GM19324 (cell line): ENCODE measurements around the gene ABCA6.
"Not testable (repeated sequence)": the region's sequence is repeated elsewhere in the genome, so short reads cannot be mapped to it uniquely, and the experiment has no call there.

ENCODE experiments used
- ATAC-seq: cut with Tn5 transposase; IDR thresholded peaks from one replicate; pipeline ENCODE4 v1.9.1; 2021; ENCODE audit warnings: mild to moderate bottlenecking, moderate library complexity; ENCODE audit not compliant: unreplicated experiment, low FRiP score

Gene ABCA6, protein sequence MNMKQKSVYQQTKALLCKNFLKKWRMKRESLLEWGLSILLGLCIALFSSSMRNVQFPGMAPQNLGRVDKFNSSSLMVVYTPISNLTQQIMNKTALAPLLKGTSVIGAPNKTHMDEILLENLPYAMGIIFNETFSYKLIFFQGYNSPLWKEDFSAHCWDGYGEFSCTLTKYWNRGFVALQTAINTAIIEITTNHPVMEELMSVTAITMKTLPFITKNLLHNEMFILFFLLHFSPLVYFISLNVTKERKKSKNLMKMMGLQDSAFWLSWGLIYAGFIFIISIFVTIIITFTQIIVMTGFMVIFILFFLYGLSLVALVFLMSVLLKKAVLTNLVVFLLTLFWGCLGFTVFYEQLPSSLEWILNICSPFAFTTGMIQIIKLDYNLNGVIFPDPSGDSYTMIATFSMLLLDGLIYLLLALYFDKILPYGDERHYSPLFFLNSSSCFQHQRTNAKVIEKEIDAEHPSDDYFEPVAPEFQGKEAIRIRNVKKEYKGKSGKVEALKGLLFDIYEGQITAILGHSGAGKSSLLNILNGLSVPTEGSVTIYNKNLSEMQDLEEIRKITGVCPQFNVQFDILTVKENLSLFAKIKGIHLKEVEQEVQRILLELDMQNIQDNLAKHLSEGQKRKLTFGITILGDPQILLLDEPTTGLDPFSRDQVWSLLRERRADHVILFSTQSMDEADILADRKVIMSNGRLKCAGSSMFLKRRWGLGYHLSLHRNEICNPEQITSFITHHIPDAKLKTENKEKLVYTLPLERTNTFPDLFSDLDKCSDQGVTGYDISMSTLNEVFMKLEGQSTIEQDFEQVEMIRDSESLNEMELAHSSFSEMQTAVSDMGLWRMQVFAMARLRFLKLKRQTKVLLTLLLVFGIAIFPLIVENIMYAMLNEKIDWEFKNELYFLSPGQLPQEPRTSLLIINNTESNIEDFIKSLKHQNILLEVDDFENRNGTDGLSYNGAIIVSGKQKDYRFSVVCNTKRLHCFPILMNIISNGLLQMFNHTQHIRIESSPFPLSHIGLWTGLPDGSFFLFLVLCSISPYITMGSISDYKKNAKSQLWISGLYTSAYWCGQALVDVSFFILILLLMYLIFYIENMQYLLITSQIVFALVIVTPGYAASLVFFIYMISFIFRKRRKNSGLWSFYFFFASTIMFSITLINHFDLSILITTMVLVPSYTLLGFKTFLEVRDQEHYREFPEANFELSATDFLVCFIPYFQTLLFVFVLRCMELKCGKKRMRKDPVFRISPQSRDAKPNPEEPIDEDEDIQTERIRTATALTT (N-terminal part only)

DNA sequence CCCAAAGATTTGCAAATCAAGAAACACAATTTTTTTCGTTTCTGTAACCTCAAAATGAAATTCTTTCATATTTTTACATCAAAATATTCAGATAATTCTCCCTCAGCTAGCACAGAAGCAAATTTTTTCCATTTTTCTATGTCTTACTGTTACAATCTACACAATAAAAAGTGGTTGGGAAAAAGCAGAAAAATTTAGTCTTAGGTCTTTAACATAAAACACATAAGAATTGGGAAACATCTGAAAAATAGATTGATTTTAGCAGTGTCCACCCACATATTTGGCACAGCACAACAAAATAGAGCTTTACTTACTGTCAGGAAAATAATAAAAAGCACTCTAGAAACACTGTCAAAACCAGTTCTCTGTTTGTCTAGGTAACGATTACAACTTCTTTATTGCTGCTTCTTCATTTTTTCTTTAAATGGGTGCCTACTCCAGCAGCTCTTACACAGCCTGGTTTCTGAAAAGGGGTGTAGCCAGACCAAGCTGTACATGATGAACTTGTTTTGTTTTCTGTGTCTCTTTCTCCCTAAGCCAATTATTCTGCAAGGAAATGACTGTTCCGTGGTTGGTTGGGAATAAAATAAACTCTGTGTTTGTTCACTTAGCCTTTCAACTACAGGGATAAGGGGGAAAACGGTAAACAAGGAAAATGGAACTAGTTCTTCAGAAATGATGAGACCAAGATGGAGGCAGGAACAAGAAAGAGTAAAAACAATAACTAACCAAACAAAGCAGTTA, at the start of gene ABCA6:
TSS of gene ABCA6 (minus strand) at position 465 of the 744 bp plus-strand sequence. CDS start 1,192 bp downstream, outside the sequence.
- no peak for ATAC-seq

DNA sequence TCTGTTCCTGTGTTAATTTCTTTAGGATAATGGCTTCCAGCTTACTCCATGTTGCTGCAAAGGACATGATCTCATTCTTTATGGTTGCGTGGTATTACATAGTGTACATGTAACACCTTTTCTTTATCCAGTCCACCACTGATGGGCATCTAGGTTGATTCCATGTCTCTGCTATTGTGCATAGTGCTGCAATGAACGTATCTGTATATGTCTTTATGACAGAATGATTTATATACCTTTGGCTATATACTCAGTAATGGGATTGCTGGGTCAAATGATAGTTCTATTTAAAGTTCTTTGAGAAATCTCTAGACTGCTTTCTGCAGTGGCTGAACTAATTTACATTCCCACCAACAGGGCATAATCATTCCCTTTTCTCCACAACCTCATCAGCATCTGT, 47.1 kb upstream of the ABCA6 start:
- ATAC-seq = no peak

DNA sequence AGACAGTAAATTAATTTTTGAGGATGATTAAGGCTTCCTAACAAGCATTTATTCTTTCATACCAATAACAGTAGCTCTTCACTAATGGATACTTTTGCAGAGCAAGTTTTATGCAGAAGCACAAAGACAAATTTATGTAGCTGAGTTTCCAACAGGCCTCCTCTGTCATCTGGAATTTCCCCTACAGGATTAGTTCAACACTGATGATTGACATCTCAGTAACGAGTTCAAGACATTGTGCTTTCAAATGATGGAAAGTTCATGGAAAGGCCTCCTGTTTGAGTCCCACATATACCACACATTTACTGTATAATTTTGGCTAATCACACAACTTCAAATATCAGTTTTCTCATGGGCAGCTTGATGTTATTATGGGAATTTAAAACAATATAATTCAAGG, 46.4 kb upstream of the ABCA6 start:
- ATAC-seq = no peak

DNA sequence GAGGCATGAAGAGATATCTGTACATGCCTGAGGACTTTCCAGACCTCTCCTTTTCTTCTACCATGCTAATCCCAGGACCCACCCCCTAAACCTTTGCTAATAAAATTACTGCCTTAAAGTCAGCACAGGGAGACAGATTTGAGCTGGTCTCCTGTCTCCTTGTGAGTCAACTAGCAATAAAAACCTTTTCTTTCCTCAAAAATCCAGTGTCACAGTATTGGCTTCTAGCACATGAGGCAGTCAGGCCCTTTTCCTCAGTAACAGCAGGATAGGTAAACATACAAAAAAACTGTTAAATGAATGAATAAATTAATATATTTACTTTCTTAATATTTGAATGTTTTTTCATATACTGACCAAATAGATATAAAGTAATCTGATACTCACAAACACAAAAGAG, 45.6 kb upstream of the ABCA6 start:
- ATAC-seq = no peak

DNA sequence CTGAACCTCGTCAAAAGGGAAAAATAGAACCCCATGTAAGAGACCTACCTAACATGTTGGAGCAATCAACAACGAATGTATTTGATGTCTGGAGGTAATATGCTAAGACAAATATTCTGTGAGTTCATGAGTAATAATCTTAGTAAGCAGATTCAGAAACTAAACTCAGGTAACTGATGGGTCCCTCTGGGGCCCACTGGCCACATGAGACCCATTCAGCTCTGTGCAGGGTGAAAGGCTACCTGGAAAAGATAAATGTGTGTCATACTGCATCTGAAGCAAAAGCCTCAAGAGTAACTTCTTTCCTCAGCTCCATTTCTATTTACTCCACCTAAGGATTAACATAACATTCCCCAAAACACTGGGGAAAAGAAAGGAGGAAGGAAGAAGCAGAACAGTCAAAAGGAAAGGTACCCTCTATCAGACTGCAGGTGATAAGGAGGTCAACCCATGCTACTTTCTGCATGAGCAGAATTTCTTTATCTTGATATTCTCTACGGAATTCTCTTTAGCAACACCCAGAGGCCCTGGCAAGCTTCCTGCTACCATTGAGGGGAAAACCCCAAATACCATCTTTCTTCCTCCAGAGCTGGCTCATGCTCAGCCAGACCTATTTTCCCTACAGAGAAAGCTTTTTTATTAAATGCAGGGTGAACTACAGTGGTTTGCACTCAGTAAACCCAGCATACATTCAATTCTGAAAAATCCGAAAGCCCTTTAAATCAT, 37.7 kb upstream of the ABCA6 start:
- ATAC-seq = no peak

DNA sequence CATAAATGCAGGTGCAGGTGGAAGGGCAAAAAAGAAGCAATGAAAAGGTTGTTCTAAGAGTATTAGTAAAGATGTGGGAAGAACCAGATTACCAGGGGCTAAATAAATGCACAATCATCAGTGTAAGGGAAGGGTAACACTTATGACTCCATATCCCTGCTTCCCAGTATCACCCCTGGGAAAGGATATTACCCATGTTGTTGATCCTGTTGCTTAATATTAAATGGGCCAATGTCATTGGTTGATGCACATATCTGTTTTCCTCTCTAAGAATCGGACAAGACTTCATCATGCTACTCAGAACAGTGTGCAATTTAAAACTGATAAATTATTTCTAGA, 34.7 kb upstream of the ABCA6 start:
- no peak for ATAC-seq

DNA sequence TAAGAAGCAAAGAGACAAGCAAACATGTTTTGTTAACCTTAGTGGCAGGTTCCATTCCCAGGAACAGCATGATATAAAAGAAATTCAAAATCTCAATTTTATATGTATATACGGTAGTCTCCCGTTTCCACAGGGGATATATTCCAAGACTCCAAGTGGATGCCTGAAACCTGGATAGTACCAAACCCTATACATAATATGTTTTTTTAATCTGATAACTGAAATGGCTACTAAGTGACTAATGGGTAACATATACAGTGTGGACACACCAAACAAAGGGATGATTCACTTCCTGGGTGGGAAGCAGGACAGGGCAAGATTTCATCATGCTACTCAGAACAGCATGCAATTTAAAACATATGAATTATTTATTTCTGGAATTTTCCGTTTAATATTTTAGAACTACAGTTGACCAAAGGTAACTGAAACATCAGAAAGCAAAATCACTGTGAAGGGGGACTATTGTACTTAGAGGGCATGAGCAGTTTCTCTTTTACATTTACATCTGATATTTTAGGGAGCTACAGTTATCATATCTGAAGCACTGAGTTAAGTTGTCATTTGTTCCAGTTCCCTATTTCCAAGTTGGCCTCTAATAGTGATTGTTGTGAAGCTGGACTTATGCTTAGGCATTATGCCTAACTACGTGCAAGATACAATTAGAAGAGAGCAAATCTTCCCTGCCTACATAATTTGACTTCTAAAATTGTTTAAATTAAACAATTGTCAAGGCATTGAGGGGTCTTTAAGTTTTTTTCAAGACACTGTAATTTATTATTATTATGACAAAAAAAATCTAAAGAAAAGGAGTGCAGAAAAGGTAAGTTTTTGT, 34.1 kb upstream of the ABCA6 start:
- ATAC-seq = no peak

DNA sequence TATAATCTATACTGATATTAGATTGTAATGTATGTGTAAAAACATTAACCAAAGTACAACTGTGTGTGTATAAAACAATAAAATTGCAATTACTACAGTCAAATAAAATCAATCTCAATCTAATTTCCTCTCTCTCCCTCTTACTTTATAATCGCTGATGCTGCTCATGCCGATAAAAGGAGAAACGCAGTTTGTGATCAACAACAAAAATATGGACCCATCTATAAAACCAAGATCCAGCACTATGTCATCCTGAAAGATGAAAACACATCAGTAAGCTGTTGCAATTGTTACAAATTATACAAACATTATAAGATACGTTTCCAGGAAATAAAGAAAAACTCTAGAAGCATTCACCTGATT, 33.5 kb upstream of the ABCA6 start:
- ATAC-seq = no peak

DNA sequence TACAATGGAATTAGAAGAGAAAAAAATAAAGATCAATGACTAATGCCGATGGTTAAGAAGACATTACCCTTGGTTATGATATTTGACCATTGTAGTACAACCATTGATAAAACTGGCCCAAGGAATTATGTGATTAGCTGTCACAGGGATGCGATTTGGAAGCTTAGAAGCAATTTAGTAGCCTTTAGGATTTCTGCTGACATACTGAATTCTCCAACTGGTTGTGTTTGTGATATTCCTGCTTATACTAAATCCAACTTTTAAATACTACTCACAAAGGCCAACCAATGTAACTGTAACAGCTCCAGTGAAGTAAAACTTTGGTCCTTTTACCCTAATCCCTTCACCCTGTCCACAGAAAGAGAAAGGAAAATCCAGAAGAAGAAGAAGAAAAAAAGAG, 31.4 kb upstream of the ABCA6 start:
- ATAC-seq = no peak

DNA sequence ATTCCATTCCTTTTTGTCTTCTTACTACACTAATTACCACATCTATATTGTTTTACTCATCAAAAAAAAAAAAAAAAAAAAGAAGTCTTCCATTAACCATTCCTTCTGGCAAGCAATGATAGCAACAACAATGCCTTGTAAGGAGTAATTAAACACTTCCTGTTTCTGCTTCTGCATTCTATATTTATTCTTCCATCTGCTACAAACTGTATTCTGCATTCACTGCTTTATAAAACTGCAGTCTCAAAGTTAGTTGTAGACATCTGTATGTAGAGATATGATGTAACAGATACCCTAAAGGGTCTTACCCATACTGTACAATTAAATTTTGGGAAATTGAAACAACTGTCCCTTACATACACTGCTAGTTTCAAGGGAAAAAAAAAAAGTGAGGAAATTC, 28.7 kb upstream of the ABCA6 start:
- no peak for ATAC-seq

DNA sequence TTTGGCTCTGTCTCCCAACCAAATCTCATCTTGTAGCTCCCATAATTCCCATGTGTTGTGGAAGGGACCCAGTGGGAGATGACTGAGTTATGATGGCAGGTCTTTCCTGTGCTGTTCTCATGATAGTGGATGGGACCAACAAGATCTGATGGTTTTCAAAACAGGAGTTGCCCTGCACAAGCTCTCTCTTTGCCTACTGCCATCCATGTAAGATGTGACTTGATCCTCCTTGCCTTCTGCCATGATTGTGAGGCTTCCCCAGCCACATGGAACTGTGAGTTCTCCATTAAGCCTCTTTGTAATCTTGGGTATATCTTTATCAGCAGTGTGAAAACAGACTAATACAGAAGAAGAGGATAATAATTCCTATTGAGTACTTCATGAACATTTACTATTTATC, 26.9 kb upstream of the ABCA6 start:
- ATAC-seq = not testable (repeated sequence)

DNA sequence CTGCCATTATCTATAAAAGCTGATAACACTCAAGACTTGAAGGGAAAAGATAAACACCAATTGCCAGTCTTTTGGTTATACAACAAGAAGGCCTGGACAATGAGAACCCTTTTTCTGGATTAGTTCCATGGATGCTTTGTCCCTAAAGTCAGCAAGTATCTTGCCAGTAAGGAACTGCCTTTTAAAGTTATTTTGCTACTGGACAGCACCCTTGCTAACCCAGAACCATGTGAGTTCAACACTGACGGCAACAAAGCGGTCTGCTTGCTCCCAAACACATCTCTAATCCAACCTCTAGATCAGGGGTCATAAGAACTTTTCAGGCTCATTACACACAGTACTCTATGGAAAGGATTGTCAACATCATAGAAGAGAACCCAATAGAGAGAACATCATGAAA, 25.3 kb upstream of the ABCA6 start:
- ATAC-seq = no peak

DNA sequence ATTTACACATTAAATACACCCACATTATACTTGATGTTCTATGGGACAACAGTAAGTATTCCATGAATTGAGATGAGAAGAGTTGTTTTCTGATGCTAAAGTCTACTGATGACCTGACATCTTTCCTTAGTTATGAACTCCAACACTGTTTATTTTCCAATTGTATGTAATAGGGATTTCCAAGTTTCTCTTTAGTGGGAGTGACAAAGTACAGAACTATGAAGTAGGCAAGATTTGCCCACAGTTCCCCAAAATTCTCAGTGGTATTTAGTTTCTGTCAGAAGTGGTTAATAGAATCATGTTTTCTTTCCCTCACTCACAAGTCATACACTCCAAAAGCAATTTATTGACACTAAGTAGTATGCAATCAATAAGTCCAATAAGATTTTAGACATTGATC, 22.5 kb upstream of the ABCA6 start:
- no peak for ATAC-seq

DNA sequence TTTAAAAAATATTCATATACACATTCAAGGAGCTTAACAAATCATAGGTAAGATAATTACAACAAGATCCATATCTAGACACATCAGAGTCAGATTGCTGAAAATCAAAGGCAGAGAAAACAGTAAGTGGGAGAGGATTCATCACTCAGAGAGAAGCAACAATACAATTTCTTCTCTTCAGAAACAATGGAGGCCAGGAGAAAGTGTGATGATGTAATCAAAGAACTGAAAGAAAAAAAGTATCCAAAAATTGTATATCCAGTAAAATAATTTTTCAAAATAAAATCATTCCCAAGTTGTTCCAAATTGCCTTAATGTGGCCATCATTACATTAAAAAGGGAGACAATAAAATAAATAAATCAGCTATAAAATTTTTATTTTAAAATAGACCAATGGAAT, 17.7 kb upstream of the ABCA6 start:
- ATAC-seq = no peak

DNA sequence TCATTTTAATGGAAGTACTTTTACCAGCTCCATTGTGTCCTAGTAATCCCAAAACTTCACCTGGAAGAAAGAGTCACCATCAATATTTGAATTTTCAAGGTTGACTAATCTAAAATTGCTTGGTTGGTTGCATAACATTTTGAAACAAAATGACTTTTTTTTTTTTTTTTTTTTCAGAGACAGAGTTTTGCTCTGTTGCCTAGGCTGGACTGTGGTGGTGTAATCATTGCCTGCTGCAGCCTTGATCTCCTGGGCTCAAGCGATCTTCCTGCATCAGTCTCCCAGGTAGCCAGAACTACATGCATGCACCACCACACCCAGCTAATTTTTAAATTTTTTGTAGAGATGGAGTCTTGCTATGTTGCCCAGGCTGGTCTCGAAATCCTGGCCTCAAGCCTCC, 12.6 kb upstream of the ABCA6 start:
- no peak for ATAC-seq

DNA sequence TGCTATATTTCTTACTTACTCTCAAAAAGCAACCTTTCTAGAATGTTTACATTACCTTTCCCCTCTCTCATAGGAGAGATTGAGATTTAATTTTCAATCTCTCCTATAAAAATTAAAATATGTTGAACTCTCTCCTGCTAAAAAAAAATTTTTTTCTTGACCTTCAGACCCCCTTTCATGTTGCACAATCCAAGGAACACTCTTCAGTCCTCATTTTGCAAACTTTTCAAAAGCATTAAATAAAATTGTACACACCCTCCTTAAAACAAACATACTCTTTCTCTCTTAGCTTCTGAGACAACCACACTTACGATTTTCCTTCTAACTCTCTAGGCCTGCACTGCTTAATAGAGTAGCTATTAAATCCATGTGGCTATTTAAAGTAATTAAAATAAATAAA, 8.6 kb upstream of the ABCA6 start:
- no peak for ATAC-seq

DNA sequence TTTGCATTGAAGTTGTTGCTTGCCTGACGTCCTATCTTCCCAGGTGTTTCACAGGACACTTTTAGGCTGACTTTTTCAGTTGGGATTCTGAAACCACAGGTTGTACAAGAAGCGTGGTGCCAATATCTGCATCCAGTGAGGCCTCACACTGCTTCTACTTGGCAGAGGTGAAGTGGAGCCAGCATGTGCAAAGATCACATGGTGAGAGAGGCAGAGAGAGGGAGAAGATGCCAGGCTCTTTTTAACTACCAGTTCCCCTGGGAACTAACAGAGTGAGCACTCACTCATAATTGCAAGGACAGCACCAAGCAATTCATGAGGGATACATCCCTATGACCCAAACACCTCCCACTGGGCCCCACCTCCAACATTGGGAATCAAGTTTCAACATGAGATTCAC, 5.8 kb upstream of the ABCA6 start:
- no peak for ATAC-seq

DNA sequence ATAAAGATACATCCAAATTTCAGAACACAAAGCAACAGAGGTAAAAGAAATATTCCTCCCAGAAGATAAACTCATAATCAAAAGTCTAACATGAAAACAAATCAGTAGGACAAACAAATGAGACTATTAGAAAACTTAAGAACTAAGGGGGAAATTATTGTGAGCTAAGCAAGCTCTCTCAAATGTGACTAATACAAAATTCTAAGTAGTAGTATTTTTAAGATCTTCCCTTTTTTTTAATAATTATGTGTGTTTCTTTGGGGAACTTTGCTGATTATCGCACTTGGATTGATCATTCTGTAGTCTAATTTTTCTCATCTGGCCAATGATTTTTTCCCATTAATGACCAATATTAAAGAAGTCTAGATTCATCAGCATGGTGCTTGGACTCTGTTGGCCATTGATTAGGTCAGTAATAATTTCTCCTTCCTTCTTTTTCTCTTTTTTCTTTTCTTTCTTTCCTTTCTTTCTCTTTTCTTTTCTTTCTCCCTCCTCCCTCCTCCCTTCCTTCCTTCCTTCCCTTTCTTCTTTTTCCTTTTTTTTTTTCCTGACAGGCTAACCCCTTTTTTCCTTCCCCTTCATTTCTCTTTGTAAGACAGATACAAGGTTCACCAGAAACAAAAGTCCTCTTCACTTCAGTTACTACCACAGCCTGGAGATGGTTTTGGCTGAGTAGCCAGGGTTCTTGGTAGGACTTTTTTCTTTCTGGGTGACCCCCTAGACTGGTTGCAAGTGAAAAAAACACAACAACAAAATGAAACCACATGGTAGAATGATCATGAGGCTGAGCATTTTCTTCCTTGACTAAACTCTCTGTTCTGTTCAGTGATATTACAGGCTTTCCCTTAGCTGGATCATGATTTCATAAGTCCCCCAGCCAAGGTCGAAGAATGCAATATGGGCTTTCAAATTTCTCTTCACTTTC, 2.9 kb upstream of the ABCA6 start:
- ATAC-seq = no peak
